NCI-H1092 treated with DMSO at 0.1 percent for 48 hours (cell line): ENCODE measurements around the gene NAGS.
"Not testable (repeated sequence)": the region's sequence is repeated elsewhere in the genome, so short reads cannot be mapped to it uniquely, and the experiment has no call there.

Source experiments
- DNase-seq: peaks from one replicate; lab custom pipeline; 2025; lab: John Stamatoyannopoulos, UW

NAGS gene

GRCh38 chr17:43983515-43984411 is 20.7 kb upstream of the NAGS start:
- DNase-seq: peak; percentile 7

GRCh38 chr17:43984521-43984920 is 19.9 kb upstream of the NAGS start:
- DNase-seq: no peak

- no peak for DNase-seq
These were observed 18.0 kb upstream of the NAGS start for GRCh38 chr17:43986225-43986981.

GRCh38 chr17:43987131-43988021 is 17.0 kb upstream of the NAGS start:
- DNase-seq: no peak

GRCh38 chr17:43988301-43988700 is 16.1 kb upstream of the NAGS start:
- no peak for DNase-seq

GRCh38 chr17:43992641-43993040 is 11.8 kb upstream of the NAGS start:
- no peak for DNase-seq

- peak; percentile 39 for DNase-seq
These were observed 9.9 kb upstream of the NAGS start for GRCh38 chr17:43994272-43995149.

- no peak for DNase-seq
These were observed 9.3 kb upstream of the NAGS start for GRCh38 chr17:43995150-43995471.

- not testable (repeated sequence) for DNase-seq
These were observed 7.2 kb upstream of the NAGS start for GRCh38 chr17:43997180-43997579.

GRCh38 chr17:43998552-43998951 is 5.9 kb upstream of the NAGS start:
- DNase-seq: no peak

- DNase-seq: no peak
These were observed 5.4 kb upstream of the NAGS start for GRCh38 chr17:43999024-43999423.

- no peak for DNase-seq
These were observed 4.1 kb upstream of the NAGS start for GRCh38 chr17:44000141-44000860.

- DNase-seq: no peak
These were observed 3.5 kb upstream of the NAGS start for GRCh38 chr17:44000871-44001460.

- DNase-seq: no peak
These were observed 2.9 kb upstream of the NAGS start for GRCh38 chr17:44001461-44001920.

GRCh38 chr17:44002141-44002848 is 2.1 kb upstream of the NAGS start:
- no peak for DNase-seq

- no peak for DNase-seq
These were observed 522 bp downstream of the NAGS start for GRCh38 chr17:44004761-44005526.

- DNase-seq: no peak
These were observed 1.3 kb downstream of the NAGS start for GRCh38 chr17:44005527-44006271.

GRCh38 chr17:44006272-44006597 is 1.8 kb downstream of the NAGS start:
- DNase-seq: no peak
